Thyroid gland (tissue), 4 donors: ENCODE results near the gene VPS33A.

ENCODE experiments used
- POLR2A ChIP-seq, 2 donors: fragments of 450-650 bp; IDR thresholded peaks; one replicate each; pipeline ENCODE4 v1.6.1; 2017; ENCODE audit warnings: antibody characterized with exemption in 2 of 2, mild to moderate bottlenecking in 2 of 2, moderate library complexity in 1 of 2
- TF ChIP-seq, protein P1 (sequence below), 6 experiments: fragments of 200-600 bp in 3 of 6; fragments of 450-650 bp in 3 of 6; sonication (generic) in 3 of 6; IDR thresholded peaks; one replicate each; pipeline ENCODE4 v1.5.1; 2016 to 2019; ENCODE audit warnings: antibody characterized with exemption in 6 of 6, mild to moderate bottlenecking in 2 of 6, inconsistent platforms in 1 of 6, moderate library complexity in 1 of 6

DNA sequence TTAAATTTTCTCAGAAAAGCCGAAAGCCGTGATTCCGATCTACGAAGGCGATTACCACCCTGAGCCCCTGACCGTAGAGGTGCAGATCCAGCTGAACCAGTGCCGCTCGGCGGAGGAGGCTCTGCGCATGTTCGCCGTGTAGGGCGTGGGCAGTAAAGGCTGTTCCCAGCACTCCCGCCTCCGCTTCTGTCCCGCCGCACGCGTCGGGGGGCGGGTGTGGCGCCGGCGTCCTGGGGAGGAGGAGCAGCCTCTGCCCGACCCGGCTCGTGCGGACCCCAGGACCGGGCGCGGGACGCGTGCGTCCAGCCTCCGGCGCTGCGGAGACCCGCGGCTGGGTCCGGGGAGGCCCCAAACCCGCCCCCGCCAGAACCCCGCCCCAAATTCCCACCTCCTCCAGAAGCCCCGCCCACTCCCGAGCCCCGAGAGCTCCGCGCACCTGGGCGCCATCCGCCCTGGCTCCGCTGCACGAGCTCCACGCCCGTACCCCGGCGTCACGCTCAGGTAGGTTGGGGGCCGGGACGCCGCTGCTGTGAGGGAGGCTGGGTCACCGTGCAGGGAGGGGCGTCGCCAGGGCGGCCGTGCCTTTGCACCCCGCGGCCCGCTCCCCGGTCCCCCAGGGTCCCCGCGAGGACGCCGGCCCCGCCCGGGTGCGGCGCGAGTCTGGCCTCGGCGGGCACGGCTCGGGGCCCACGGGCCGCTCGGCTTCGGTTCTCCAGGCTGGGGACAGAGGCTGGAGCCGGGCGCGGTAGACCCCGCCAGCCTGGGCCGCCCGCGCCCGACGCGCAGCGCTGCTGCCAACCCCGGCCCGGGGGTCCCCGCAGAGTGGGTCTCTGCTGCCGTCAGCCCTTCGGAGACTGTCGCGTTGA lies 62.8 kb downstream of the VPS33A start, which contains the start of gene B3GNT4:
- TF ChIP-seq, protein P1, sequence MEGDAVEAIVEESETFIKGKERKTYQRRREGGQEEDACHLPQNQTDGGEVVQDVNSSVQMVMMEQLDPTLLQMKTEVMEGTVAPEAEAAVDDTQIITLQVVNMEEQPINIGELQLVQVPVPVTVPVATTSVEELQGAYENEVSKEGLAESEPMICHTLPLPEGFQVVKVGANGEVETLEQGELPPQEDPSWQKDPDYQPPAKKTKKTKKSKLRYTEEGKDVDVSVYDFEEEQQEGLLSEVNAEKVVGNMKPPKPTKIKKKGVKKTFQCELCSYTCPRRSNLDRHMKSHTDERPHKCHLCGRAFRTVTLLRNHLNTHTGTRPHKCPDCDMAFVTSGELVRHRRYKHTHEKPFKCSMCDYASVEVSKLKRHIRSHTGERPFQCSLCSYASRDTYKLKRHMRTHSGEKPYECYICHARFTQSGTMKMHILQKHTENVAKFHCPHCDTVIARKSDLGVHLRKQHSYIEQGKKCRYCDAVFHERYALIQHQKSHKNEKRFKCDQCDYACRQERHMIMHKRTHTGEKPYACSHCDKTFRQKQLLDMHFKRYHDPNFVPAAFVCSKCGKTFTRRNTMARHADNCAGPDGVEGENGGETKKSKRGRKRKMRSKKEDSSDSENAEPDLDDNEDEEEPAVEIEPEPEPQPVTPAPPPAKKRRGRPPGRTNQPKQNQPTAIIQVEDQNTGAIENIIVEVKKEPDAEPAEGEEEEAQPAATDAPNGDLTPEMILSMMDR (IDR thresholded peaks at IDR 0.05) = no peak
- TF ChIP-seq POLR2A (IDR thresholded peaks at IDR 0.05) = no peak
